Parathyroid adenoma (tissue), 2 donors: ENCODE data around the gene NPBWR2.

ENCODE experiments used
- H2AFZ ChIP-seq: fragments of 300-600 bp; sonication (generic); one replicate; pipeline ENCODE4 v1.7.0; 2017; ENCODE audit warnings: antibody characterized with exemption, mild to moderate bottlenecking
- H3K27ac ChIP-seq: fragments of 300-600 bp; sonication (generic); one replicate; pipeline ENCODE4 v1.7.0; 2017
- H3K27me3 ChIP-seq: fragments of 300-600 bp; sonication (generic); one replicate; pipeline ENCODE4 v1.7.0; 2017; ENCODE audit warnings: low read length; ENCODE audit not compliant: control insufficient read depth, insufficient read depth
- H3K36me3 ChIP-seq: fragments of 300-600 bp; sonication (generic); one replicate; pipeline ENCODE4 v1.7.0; 2017; ENCODE audit warnings: low read length; ENCODE audit not compliant: control insufficient read depth, insufficient read depth
- H3K4me1 ChIP-seq: fragments of 300-600 bp; sonication (generic); one replicate; pipeline ENCODE4 v1.7.0; 2017; ENCODE audit warnings: control low read depth
- H3K4me2 ChIP-seq: fragments of 300-600 bp; sonication (generic); one replicate; pipeline ENCODE4 v1.7.0; 2017; ENCODE audit warnings: low read length
- H3K4me3 ChIP-seq: fragments of 300-600 bp; sonication (generic); one replicate; pipeline ENCODE4 v1.7.0; 2017; ENCODE audit warnings: low read depth, low read length
- H3K79me2 ChIP-seq: fragments of 300-600 bp; sonication (generic); one replicate; pipeline ENCODE4 v1.7.0; 2017; ENCODE audit warnings: control low read depth
- H3K9ac ChIP-seq: fragments of 300-600 bp; sonication (generic); one replicate; pipeline ENCODE4 v1.7.0; 2017; ENCODE audit warnings: mild to moderate bottlenecking
- H3K9me3 ChIP-seq: fragments of 300-600 bp; sonication (generic); one replicate; pipeline ENCODE4 v1.7.0; 2017; ENCODE audit warnings: low read length; ENCODE audit not compliant: control insufficient read depth
- CTCF ChIP-seq: fragments of 300-600 bp; sonication (generic); IDR thresholded peaks from one replicate; pipeline ENCODE4 v1.7.0; 2017; ENCODE audit warnings: antibody characterized with exemption, mild to moderate bottlenecking
- donor health status: primary hyperparathyroidism.

Gene NPBWR2

DNA sequence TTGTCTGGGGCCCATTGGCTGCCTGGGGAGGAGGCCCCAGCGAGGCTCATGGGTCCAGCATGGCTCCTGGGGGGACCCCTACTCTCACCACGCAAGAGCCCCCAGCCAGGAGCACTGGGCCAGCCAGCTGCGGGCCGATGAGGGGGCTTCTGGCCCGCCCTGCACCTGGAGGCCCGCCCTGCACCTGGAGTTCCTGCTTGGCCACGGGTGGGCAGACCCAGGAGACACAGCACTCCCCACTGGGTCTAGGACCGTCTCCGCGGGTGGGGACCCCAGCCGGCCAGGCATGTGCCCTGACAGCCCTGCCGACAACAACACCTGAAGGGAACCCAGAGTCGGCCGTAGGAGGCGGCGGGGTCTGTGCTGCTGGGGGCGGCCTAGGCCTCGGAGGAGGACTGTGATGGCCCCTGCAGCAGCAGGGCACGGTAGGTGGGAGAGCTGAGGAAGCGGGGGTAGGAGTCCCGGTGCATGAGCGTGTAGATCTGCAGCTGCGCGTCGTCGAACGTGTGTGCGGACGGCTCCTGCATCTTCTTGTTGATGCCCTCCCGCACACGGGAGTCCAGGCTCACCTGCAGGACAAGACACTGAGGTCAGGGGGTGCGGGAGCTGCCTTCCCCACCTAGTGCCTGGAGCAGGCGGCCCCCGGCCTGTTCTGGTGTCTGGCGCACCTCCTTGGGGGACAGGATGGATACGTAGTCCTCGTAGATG lies 33.7 kb downstream of the NPBWR2 start:
- Histone ChIP-seq H3K36me3 (no peaks in the 10 kb centered on the region), H3K9me3 (no peaks in the 10 kb centered on the region), H3K79me2 (no peaks in the 10 kb centered on the region), H3K4me3 (no peak overlapping the region), H3K4me1 (peaks cover 4% of the 10 kb centered on the region), H2AFZ (no peak overlapping the region), H3K9ac (no peak overlapping the region), H3K27me3 (no peaks in the 10 kb centered on the region), H3K4me2 (no peak overlapping the region), H3K27ac (no peak overlapping the region)
- no peak for TF ChIP-seq CTCF

GRCh38 chr20:64072498-64073063 lies 34.8 kb downstream of the NPBWR2 start:
- H3K4me2 ChIP-seq: no peak overlapping the region
- no peak overlapping the region for H3K27ac ChIP-seq
- no peaks in the 10 kb centered on the region for H3K27me3 ChIP-seq
- H2AFZ ChIP-seq: no peak overlapping the region
- TF ChIP-seq CTCF: no peak
- H3K4me3 ChIP-seq: no peak overlapping the region
- no peaks in the 10 kb centered on the region for H3K9me3 ChIP-seq
- no peaks in the 10 kb centered on the region for H3K36me3 ChIP-seq
- no peaks in the 10 kb centered on the region for H3K79me2 ChIP-seq
- H3K9ac ChIP-seq: no peak overlapping the region
- no peaks in the 10 kb centered on the region for H3K4me1 ChIP-seq

DNA sequence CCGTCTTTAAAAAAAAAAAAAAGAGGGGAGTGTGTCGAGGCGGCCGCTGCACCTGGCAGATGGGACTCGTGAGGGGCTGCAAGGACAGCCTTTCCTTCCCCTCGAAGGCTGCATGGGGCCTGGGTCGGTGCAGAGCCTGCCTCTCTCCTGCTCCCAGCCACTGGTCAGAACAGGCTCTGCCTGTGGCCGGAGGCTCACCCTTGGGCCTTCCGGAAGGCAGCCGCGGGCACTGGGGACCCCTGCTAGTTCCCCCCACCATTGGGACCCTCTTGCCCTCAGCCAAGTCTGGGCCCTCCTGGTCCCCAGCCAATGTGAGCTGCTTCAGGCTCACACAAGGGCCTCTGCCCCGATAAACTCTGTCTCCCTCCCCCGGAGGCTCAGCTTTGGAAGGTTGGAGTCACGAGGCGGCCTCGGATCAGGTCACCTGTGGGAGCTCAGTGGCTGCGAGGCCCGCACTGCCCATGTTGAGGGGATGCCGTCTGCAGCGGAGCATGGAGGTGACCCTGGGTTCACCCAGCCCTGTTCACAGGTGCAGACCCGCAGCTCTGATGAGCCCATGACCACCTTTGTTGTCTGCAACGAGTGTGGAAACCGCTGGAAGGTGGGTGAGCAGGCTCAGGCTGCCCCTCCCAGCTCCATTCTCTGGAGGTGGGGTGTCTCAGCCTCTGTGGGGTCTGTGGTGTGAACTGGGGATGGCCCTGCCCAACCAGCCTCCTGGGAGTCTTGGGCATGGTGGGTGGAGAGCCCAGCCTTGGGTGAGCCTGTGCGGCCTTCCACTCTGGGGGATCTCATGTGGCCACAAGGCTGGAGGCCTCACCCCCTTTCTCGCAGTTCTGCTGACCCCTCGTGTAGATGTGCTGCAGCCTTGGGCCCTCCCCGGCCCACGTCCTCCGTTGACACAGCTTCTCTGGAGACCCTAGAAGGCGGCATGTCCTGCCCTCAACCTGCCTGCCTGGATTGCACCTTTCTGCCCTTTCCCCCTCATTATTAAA lies 35.7 kb downstream of the NPBWR2 start:
- no peak for TF ChIP-seq CTCF
- H3K36me3 ChIP-seq: no peaks in the 10 kb centered on the region

DNA sequence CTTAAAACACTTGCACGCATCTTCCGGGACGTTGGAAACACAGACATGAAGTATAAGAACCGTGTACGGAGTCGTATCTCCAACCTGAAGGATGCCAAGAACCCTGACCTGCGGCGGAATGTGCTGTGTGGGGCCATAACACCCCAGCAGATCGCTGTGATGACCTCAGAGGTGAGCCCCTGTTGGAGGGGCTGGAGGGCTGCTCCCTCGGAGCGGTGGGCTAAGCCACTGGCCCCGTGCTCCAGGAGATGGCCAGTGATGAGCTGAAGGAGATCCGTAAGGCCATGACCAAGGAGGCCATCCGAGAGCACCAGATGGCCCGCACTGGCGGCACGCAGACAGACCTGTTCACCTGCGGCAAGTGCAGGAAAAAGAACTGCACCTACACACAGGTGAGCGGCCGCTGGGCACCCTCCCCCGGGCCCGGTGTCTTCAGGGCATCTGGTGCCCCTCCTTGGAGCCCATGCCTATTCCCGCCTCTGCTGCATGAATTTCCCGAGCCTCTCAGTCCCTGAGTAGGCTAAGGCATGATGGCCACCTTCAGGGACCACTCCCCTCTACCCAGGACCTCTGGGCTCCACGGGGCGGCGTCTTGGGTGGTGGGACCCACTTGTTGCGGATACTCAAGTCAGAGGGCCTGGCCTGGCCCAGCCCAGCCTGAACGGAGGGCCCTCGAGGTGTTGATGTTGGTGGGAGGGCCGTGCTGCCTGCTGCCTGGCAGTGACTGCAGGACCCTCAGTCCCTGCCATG lies 36.9 kb downstream of the NPBWR2 start:
- TF ChIP-seq CTCF: no peak
- Histone ChIP-seq H3K27ac (no peak overlapping the region), H3K4me2 (no peak overlapping the region), H3K9ac (no peak overlapping the region), H3K36me3 (no peaks in the 10 kb centered on the region), H3K4me3 (no peak overlapping the region), H2AFZ (no peak overlapping the region), H3K27me3 (no peaks in the 10 kb centered on the region), H3K79me2 (no peaks in the 10 kb centered on the region), H3K4me1 (peaks cover 5% of the 10 kb centered on the region), H3K9me3 (no peaks in the 10 kb centered on the region)

More for the DNA sequence above, 35.7 kb downstream of the NPBWR2 start:
- H3K27me3 ChIP-seq: no peaks in the 10 kb centered on the region
- no peak overlapping the region for H3K9ac ChIP-seq
- H3K4me3 ChIP-seq: no peak overlapping the region
- H3K27ac ChIP-seq: no peak overlapping the region
- no peaks in the 10 kb centered on the region for H3K9me3 ChIP-seq
- H2AFZ ChIP-seq: no peak overlapping the region
- no peaks in the 10 kb centered on the region for H3K79me2 ChIP-seq
- H3K4me2 ChIP-seq: no peak overlapping the region
- H3K4me1 ChIP-seq: no peaks in the 10 kb centered on the region
